ENCODE data around the gene TEKTIP1.

Gene TEKTIP1

GRCh38 chr19:3586127-3586626 lies 47.2 kb downstream of the TEKTIP1 start:
- Histone ChIP-seq H3K4me1 (ENCODE audit: low read depth, poor library complexity, severe bottlenecking) (no peaks in the 10 kb centered on the region), H4K20me1 (ENCODE audit: insufficient read depth) (no peaks in the 10 kb centered on the region), H3K27me3 (ENCODE audit: insufficient read depth, low read depth) (peaks cover 12% of the 10 kb centered on the region; the same call in 1 of the 2 replicates), H3K9ac (no peak overlapping the region), H3K4me2 (no peak overlapping the region), H2AFZ (ENCODE audit: low read depth) (peak overlapping the region; percentile 18; the same call in 1 of the 2 replicates), H3K27ac (no peak overlapping the region), H3K79me2 (ENCODE audit: insufficient read depth, low read depth) (no peaks in the 10 kb centered on the region), H3K4me3 (IDR thresholded peaks at IDR 0.05; ENCODE audit: insufficient read depth, low read depth, low read length) (no peak overlapping the region), H3K36me3 (ENCODE audit: insufficient read depth) (no peaks in the 10 kb centered on the region)
- peak; percentile 64 for TF ChIP-seq CTCF (conservative IDR thresholded peaks at IDR 0.05; ENCODE audit: low read depth, low read length)

- Histone ChIP-seq H4K20me1 (ENCODE audit: insufficient read depth) (no peaks in the 10 kb centered on the region), H3K4me1 (ENCODE audit: low read depth, poor library complexity, severe bottlenecking) (no peaks in the 10 kb centered on the region), H3K36me3 (ENCODE audit: insufficient read depth) (no peaks in the 10 kb centered on the region), H3K27me3 (ENCODE audit: insufficient read depth, low read depth) (peaks cover 16% of the 10 kb centered on the region; the same call in 1 of the 2 replicates), H3K4me2 (no peak overlapping the region), H3K9ac (no peak overlapping the region), H3K27ac (no peak overlapping the region), H2AFZ (ENCODE audit: low read depth) (no peak overlapping the region), H3K79me2 (ENCODE audit: insufficient read depth, low read depth) (no peaks in the 10 kb centered on the region), H3K4me3 (IDR thresholded peaks at IDR 0.05; ENCODE audit: insufficient read depth, low read depth, low read length) (no peak overlapping the region)
- no peak for TF ChIP-seq CTCF (conservative IDR thresholded peaks at IDR 0.05; ENCODE audit: low read depth, low read length)
These were observed 47.9 kb downstream of the TEKTIP1 start for GRCh38 chr19:3586707-3587346.

- no peaks in the 10 kb centered on the region for H3K4me1 ChIP-seq (ENCODE audit: low read depth, poor library complexity, severe bottlenecking)
- no peak overlapping the region for H2AFZ ChIP-seq (ENCODE audit: low read depth)
- H4K20me1 ChIP-seq (ENCODE audit: insufficient read depth): no peaks in the 10 kb centered on the region
- H3K4me3 ChIP-seq (IDR thresholded peaks at IDR 0.05; ENCODE audit: insufficient read depth, low read depth, low read length): no peak overlapping the region
- H3K27me3 ChIP-seq (ENCODE audit: insufficient read depth, low read depth): peaks cover 36% of the 10 kb centered on the region
- H3K27ac ChIP-seq: no peak overlapping the region
- H3K9ac ChIP-seq: no peak overlapping the region
- no peak overlapping the region for H3K4me2 ChIP-seq
- no peak for TF ChIP-seq CTCF (conservative IDR thresholded peaks at IDR 0.05; ENCODE audit: low read depth, low read length)
- H3K36me3 ChIP-seq (ENCODE audit: insufficient read depth): no peaks in the 10 kb centered on the region
- no peaks in the 10 kb centered on the region for H3K79me2 ChIP-seq (ENCODE audit: insufficient read depth, low read depth)
These were observed 50.5 kb downstream of the TEKTIP1 start for GRCh38 chr19:3589439-3589838.

GRCh38 chr19:3589949-3590348 lies 51.0 kb downstream of the TEKTIP1 start:
- no peak for TF ChIP-seq CTCF (conservative IDR thresholded peaks at IDR 0.05; ENCODE audit: low read depth, low read length)
- no peaks in the 10 kb centered on the region for H4K20me1 ChIP-seq (ENCODE audit: insufficient read depth)
- H3K4me3 ChIP-seq (IDR thresholded peaks at IDR 0.05; ENCODE audit: insufficient read depth, low read depth, low read length): no peak overlapping the region
- no peak overlapping the region for H2AFZ ChIP-seq (ENCODE audit: low read depth)
- no peaks in the 10 kb centered on the region for H3K36me3 ChIP-seq (ENCODE audit: insufficient read depth)
- no peaks in the 10 kb centered on the region for H3K79me2 ChIP-seq (ENCODE audit: insufficient read depth, low read depth)
- no peaks in the 10 kb centered on the region for H3K4me1 ChIP-seq (ENCODE audit: low read depth, poor library complexity, severe bottlenecking)
- no peak overlapping the region for H3K4me2 ChIP-seq
- H3K27me3 ChIP-seq (ENCODE audit: insufficient read depth, low read depth): peaks cover 39% of the 10 kb centered on the region
- H3K9ac ChIP-seq: no peak overlapping the region
- no peak overlapping the region for H3K27ac ChIP-seq
